ENCODE measurements around the gene HOXA3.

The HOXA3 gene

GRCh38 chr7:27159266-27160144, 7.1 kb upstream of the HOXA3 start:
- Histone ChIP-seq H3K27ac (ENCODE audit: low read length) (no peak overlapping the region), H3K36me3 (ENCODE audit: insufficient read depth, low read depth, low read length) (no peaks in the 10 kb centered on the region), H3K9me3 (ENCODE audit: insufficient read depth, low read depth, low read length) (peaks cover 19% of the 10 kb centered on the region; the same call in 1 of the 2 replicates), H3K27me3 (ENCODE audit: insufficient read depth, low read length) (peaks cover 100% of the 10 kb centered on the region), H3K4me1 (ENCODE audit: insufficient read depth, low read length) (no peaks in the 10 kb centered on the region), H3K4me3 (ENCODE audit: low read length) (no peak overlapping the region), H3K9ac (ENCODE audit: low read depth, low read length) (no peak overlapping the region)

DNA sequence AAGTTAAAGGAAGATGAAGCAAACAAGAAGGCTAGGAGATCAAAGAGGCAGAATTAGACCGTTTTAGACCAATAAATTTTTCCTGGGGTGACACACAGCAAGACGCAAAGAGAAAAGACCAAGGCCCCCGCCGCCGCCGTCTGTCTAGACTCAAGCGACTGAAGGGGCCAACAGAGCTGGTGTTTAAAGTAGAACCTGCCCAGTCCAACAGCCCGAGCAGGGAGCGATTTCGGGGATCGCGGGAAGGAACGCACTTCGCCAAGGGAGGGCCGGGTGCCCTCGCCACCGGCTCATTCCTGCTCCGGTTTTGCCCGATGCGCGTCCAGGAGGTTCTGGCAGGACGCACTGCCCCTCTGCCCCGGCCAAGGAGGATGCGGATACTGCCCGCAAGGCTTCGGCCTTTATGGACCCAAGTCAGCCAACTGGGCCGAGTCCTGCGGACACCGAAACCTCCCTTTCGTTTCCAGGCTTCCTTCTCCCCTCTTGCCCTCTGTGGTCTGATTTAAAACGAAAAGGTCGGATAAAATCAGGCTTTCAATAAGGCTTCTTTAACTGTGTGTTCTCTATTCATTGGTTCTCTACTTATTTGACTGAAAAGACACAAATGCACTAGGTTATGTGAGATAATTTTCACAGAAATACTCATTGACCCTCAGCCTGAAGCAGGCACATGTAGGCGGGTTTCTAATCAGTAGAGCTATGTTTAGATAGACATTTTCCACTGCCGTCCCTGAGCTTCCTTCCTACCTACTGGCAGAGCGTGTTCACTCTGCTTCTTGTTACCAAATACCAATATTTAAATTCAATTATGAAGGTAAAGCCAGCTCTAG, 6.3 kb upstream of the HOXA3 start:
- no peaks in the 10 kb centered on the region for H3K4me1 ChIP-seq (ENCODE audit: insufficient read depth, low read length)
- no peaks in the 10 kb centered on the region for H3K36me3 ChIP-seq (ENCODE audit: insufficient read depth, low read depth, low read length)
- no peak overlapping the region for H3K4me3 ChIP-seq (ENCODE audit: low read length)
- H3K9me3 ChIP-seq (ENCODE audit: insufficient read depth, low read depth, low read length) = peaks cover 23% of the 10 kb centered on the region; the same call in 1 of the 2 replicates
- H3K9ac ChIP-seq (ENCODE audit: low read depth, low read length) = no peak overlapping the region
- H3K27me3 ChIP-seq (ENCODE audit: insufficient read depth, low read length) = peaks cover 100% of the 10 kb centered on the region
- no peak overlapping the region for H3K27ac ChIP-seq (ENCODE audit: low read length)

DNA sequence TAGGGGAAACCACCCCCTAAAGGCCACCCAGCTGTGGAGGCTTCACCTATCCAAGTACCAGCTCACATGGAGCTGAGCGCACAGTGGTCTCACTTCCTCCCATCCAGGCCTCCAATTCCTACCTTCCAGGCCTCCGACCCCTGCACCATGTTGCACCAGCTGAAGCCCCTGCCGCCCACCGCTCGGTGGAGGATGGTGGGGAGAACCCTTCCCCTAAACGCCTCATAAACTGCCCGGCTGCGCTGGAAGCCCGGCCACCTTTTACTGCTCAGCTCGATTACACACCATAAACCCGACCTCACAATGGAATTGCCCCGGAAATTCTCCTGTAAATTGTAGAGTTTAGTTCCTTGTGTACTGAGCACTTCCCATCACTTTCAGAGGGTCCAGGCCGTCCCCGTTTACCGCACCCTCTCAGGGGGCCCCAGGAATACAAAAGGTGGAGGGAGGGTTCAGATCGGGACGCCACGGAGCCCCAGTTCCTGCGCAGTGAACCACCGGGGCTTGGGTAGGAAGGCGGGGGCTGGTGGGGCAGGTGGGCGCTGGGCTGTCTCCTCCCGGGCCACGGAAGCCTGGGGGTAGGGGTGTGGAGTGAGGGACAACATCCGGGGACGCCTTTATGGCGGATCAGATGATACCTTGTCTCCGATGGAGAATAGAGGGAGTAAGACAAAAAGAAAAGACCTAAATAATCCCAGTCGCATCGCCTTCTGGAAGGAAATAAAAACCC, 5.5 kb upstream of the HOXA3 start:
- no peaks in the 10 kb centered on the region for H3K4me1 ChIP-seq (ENCODE audit: insufficient read depth, low read length)
- peaks cover 100% of the 10 kb centered on the region for H3K27me3 ChIP-seq (ENCODE audit: insufficient read depth, low read length)
- H3K9me3 ChIP-seq (ENCODE audit: insufficient read depth, low read depth, low read length) = peaks cover 21% of the 10 kb centered on the region; the same call in 1 of the 2 replicates
- H3K4me3 ChIP-seq (ENCODE audit: low read length) = no peak overlapping the region
- no peak overlapping the region for H3K27ac ChIP-seq (ENCODE audit: low read length)
- H3K36me3 ChIP-seq (ENCODE audit: insufficient read depth, low read depth, low read length) = no peaks in the 10 kb centered on the region
- H3K9ac ChIP-seq (ENCODE audit: low read depth, low read length) = no peak overlapping the region

DNA sequence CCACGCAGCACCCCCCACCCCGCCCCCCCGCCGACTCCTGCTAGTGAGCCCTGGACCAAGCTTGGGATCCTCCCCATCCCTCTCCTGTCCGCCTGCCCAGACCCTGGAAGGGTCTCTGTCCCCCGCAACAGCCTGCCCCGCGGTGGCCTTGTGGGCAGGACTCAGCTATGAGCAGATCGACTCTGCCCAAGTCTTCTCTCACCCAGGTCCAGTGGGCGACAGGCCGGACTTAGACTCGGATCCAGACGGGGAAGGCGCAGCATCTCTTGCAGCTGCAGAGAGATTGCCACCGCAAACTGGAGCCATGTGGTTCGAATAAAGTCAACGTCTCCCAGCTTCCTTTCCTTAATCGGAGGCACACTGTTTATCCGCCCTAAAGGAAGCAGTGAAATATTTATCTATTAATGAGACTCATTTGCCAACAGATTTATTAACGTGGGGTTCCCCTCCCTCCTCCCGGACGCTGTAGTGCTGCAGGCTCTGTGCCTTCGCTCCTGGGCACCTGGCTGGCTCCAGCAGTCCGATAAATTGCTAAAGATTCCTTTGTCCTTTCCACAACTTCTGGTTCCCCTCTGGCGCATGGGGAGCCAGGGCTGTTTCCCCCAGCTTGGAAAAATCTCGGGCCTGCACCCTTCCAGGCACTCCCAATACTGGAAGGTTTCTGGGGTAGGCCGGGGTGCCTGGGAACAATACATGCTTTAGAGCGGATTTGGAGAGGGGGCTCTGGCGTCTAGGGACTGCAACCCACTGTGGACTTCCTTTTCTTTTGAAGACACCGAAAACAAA, 4.7 kb upstream of the HOXA3 start:
- Histone ChIP-seq H3K27me3 (ENCODE audit: insufficient read depth, low read length) (peaks cover 100% of the 10 kb centered on the region), H3K4me1 (ENCODE audit: insufficient read depth, low read length) (no peaks in the 10 kb centered on the region), H3K36me3 (ENCODE audit: insufficient read depth, low read depth, low read length) (no peaks in the 10 kb centered on the region), H3K9me3 (ENCODE audit: insufficient read depth, low read depth, low read length) (peaks cover 21% of the 10 kb centered on the region; the same call in 1 of the 2 replicates), H3K27ac (ENCODE audit: low read length) (no peak overlapping the region), H3K9ac (ENCODE audit: low read depth, low read length) (no peak overlapping the region), H3K4me3 (ENCODE audit: low read length) (no peak overlapping the region)

DNA sequence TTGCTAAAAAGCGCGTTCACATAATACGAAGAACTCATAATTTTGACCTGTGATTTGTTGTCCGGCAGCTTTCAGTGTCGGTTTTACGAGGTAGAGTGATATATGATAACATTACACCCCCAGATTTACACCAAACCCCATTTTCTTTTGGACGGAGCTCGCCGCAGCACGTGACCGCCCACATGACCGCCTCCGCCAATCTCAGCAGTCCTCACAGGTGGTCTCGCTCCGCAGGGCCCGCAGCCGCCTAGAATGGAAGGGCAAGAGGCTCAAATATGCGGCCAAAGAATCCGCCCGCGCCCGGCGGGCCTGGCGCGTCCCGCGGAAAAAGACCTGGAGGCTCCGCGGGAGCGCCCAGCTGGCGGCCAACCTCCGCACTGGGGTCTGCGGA, 4.1 kb upstream of the HOXA3 start, which contains the start of gene HOXA7:
HOXA7 (minus strand) TSS at position 168 of the 391 bp plus-strand sequence; CDS start at position 38, 130 bp downstream.
- H3K4me1 ChIP-seq (ENCODE audit: insufficient read depth, low read length) = no peaks in the 10 kb centered on the region
- peaks cover 21% of the 10 kb centered on the region; the same call in 1 of the 2 replicates for H3K9me3 ChIP-seq (ENCODE audit: insufficient read depth, low read depth, low read length)
- H3K36me3 ChIP-seq (ENCODE audit: insufficient read depth, low read depth, low read length) = no peaks in the 10 kb centered on the region
- H3K9ac ChIP-seq (ENCODE audit: low read depth, low read length) = no peak within 1 kb of the TSS
- peaks cover 100% of the 10 kb centered on the region for H3K27me3 ChIP-seq (ENCODE audit: insufficient read depth, low read length)
- peak within 1 kb of the TSS; percentile 46 for H3K4me3 ChIP-seq (ENCODE audit: low read length)
- no peak within 1 kb of the TSS for H3K27ac ChIP-seq (ENCODE audit: low read length)

GRCh38 chr7:27155816-27156507, 3.6 kb upstream of the HOXA3 start:
- peak overlapping the region; percentile 46 for H3K4me3 ChIP-seq (ENCODE audit: low read length)
- H3K4me1 ChIP-seq (ENCODE audit: insufficient read depth, low read length) = no peaks in the 10 kb centered on the region
- no peak overlapping the region for H3K9ac ChIP-seq (ENCODE audit: low read depth, low read length)
- peaks cover 21% of the 10 kb centered on the region; the same call in 1 of the 2 replicates for H3K9me3 ChIP-seq (ENCODE audit: insufficient read depth, low read depth, low read length)
- no peak overlapping the region for H3K27ac ChIP-seq (ENCODE audit: low read length)
- H3K27me3 ChIP-seq (ENCODE audit: insufficient read depth, low read length) = peaks cover 100% of the 10 kb centered on the region
- H3K36me3 ChIP-seq (ENCODE audit: insufficient read depth, low read depth, low read length) = no peaks in the 10 kb centered on the region

- Histone ChIP-seq H3K4me1 (ENCODE audit: insufficient read depth, low read length) (no peaks in the 10 kb centered on the region), H3K4me3 (ENCODE audit: low read length) (no peak overlapping the region), H3K27me3 (ENCODE audit: insufficient read depth, low read length) (peaks cover 100% of the 10 kb centered on the region), H3K27ac (ENCODE audit: low read length) (no peak overlapping the region), H3K9ac (ENCODE audit: low read depth, low read length) (no peak overlapping the region), H3K9me3 (ENCODE audit: insufficient read depth, low read depth, low read length) (peaks cover 21% of the 10 kb centered on the region; the same call in 1 of the 2 replicates), H3K36me3 (ENCODE audit: insufficient read depth, low read depth, low read length) (no peaks in the 10 kb centered on the region)
These were observed 2.8 kb upstream of the HOXA3 start for GRCh38 chr7:27154901-27155815.

DNA sequence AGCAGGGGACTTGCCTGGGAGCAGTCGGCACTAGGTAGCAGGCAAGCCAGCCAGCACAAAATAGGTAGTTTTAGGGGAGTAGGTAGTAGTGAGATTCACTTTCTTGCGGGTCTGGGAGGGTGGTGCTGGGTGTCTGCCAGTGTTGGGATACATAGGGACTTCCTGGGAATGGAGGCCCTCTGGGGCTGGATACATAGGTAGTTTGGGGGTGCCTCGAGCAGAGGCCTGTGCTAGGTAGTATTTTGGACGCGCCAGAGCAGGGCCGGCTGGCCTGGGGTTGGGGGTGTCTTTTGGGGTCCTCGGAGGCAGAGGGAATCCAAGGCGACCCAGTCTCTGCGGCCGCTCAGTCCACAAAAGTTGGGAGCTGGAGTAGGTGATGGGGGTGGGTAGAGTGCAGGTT, 2.0 kb upstream of the HOXA3 start:
- Histone ChIP-seq H3K36me3 (ENCODE audit: insufficient read depth, low read depth, low read length) (no peaks in the 10 kb centered on the region), H3K4me3 (ENCODE audit: low read length) (no peak overlapping the region), H3K4me1 (ENCODE audit: insufficient read depth, low read length) (no peaks in the 10 kb centered on the region), H3K27ac (ENCODE audit: low read length) (no peak overlapping the region), H3K9me3 (ENCODE audit: insufficient read depth, low read depth, low read length) (peaks cover 21% of the 10 kb centered on the region; the same call in 1 of the 2 replicates), H3K9ac (ENCODE audit: low read depth, low read length) (no peak overlapping the region), H3K27me3 (ENCODE audit: insufficient read depth, low read length) (peaks cover 100% of the 10 kb centered on the region)

DNA sequence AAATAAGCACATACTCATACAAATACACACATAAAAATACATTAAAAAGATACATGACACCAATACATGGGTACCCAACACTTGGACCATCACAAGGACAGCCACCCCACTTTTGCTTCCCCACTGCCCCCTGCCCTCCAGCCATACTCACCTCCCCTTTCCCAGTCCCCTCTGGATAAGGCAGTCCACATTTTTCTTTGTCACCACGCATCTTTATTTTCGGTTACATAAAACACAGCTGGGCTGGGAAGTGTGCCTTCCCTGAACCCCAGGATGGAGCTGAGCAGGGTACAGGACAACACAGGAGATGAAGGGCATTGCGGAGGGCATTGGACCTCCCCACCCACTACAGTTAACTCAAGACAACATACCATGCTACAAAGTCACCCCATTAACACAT, 1.1 kb upstream of the HOXA3 start:
- Histone ChIP-seq H3K27me3 (ENCODE audit: insufficient read depth, low read length) (peaks cover 100% of the 10 kb centered on the region), H3K9me3 (ENCODE audit: insufficient read depth, low read depth, low read length) (peaks cover 21% of the 10 kb centered on the region; the same call in 1 of the 2 replicates), H3K9ac (ENCODE audit: low read depth, low read length) (no peak overlapping the region), H3K4me3 (ENCODE audit: low read length) (no peak overlapping the region), H3K4me1 (ENCODE audit: insufficient read depth, low read length) (no peaks in the 10 kb centered on the region), H3K27ac (ENCODE audit: low read length) (no peak overlapping the region), H3K36me3 (ENCODE audit: insufficient read depth, low read depth, low read length) (no peaks in the 10 kb centered on the region)
